NOMO-1 treated with DMSO at 0.1 percent for 48 hours (cell line): ENCODE measurements around the gene NPRL2.
A peak's percentile ranks its signal among the peaks of the same experiment; 100 is the strongest.

ENCODE experiments used
- DNase-seq: peaks from one replicate; lab custom pipeline; 2025; ENCODE audit not compliant: unreplicated experiment; lab: John Stamatoyannopoulos, UW

Gene NPRL2

GRCh38 chr3:50351323-50351697 is 735 bp upstream of the NPRL2 start:
- DNase-seq, result no peak

GRCh38 chr3:50350213-50350526 is 405 bp downstream of the NPRL2 start:
- DNase-seq, result no peak

- DNase-seq, result peak; percentile 70
Measured at GRCh38 chr3:50347187-50347813, 3.3 kb downstream of the NPRL2 start.

GRCh38 chr3:50345586-50346234 is 4.9 kb downstream of the NPRL2 start, which contains the start of gene ZMYND10:
Gene ZMYND10, minus strand, starts transcription at chr3:50345732. Its CDS starts 153 bp downstream, at chr3:50345579.
- DNase-seq, result peak; percentile 39

DNA sequence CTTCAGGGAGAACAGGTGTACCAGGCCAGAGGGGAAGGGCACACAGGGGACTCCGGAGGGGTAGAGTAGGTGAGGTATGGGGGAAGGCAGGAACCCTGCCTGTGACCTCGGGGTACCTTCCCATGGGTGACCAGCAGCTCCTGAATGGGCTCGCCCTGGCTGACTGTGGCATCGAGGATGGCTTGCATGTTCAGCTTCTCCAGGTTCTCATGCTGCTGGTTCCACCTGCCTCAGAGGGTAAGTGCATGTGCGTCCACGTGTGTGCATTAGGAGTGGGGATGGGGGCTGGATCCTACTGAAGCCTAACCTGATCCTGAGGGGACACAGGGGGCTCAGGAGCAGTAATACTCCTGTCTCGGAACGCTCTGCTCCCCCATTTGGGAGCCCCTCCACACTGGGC is 5.6 kb downstream of the NPRL2 start:
- DNase-seq, result no peak

DNA sequence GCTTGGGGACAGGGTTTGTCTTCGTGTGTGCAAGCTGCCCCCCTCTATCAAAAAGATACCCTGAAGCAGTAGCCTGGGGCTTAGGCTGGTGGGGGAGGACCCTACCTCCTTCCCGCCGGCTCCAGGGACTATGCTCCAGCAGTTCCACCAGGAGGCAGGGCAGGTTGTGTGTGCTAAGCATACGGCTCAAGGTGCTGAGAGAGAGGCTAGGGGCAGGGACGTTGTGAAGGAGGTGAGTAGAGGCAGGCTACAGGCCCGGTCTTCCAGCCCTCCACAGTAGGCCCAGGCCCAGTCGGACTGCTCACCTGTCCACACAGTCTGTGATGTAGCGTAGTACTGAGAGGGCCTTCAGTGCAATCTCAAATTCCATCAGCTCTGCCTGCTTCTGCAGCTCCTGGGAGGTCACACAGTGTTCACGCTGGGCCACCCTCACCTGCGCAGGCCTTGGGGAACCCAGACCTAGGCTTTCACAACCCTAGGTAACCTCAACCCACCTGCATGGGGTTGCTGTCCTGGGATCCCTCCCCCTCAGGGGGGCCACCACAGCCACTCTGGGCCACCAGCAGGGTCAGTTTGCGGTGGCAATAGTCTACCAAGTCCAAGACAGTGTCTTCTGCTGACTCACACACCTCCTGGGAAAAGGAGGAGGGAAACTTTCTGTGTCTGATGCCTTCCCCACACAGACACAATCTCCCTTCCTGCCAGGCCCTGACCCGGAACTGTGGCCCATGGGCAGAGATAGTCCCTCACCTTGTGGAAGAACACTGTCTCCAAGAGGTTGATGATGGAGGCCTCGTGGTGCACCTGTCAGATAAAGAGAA is 7.6 kb downstream of the NPRL2 start:
- DNase-seq, result no peak

DNA sequence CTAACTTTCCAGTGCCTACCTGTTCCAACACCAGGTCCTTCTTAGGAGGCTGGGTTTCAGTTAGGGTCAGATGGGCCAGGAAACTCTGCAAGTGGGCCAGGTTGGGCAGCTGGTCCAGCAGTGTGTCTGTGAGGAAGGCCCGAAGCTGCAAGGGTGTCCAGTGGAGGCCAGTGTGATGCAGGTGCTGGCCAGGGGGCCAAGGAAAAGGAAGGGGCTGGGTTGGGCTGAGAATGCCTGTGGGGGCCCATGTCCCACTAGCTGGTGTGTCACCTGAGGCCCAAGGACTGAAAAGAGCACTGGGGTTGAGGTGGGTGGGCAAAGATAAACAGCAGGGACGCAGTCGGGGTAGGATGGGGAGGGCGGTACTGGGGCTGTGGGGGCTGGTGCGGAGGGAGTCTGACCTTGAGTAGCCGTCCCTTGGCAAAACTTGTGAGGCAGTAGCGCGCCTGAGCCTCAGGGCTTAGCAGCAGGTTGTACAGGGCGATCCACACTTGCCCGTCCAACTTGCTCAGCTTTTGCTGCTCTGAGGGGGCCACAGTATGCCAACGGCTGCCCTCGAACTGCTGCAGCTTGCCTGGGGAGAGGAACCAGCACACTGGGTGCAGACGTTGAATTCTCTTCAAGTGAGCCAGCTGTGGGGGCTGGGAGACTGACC is 8.5 kb downstream of the NPRL2 start:
- DNase-seq, result no peak

- no peak for DNase-seq
Measured at GRCh38 chr3:50341537-50341936, 9.0 kb downstream of the NPRL2 start.

DNA sequence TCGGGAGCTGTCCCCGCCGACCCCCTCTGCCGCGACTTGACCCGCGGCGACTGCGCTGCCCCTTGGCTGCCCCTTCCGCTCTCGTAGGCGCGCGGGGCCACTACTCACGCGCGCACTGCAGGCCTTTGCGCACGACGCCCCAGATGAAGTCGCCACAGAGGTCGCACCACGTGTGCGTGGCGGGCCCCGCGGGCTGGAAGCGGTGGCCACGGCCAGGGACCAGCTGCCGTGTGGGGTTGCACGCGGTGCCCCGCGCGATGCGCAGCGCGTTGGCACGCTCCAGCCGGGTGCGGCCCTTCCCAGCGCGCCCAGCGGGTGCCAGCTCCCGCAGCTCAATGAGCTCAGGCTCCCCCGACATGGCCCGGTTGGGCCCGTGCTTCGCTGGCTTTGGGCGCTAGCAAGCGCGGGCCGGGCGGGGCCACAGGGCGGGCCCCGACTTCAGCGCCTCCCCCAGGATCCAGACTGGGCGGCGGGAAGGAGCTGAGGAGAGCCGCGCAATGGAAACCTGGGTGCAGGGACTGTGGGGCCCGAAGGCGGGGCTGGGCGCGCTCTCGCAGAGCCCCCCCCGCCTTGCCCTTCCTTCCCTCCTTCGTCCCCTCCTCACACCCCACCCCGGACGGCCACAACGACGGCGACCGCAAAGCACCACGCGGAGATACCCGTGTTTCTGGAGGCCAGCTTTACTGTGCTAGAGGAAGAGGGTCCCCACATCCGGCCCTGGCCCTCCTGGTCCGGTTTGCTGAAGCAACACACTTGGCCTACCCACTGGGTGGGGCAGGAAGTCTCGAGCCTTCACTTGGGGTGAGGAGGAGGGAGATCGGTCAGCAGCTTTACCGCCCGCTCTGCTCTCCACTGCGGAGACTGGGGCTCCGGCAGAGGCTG is 9.9 kb downstream of the NPRL2 start, which contains the start of gene RASSF1:
TSS of gene RASSF1 (minus strand) at position 389 of the 882 bp plus-strand sequence. CDS start at position 358, 31 bp downstream.
- peak; percentile 98 for DNase-seq

- DNase-seq, result no peak
Measured at GRCh38 chr3:50340147-50340447, 10.5 kb downstream of the NPRL2 start.

DNA sequence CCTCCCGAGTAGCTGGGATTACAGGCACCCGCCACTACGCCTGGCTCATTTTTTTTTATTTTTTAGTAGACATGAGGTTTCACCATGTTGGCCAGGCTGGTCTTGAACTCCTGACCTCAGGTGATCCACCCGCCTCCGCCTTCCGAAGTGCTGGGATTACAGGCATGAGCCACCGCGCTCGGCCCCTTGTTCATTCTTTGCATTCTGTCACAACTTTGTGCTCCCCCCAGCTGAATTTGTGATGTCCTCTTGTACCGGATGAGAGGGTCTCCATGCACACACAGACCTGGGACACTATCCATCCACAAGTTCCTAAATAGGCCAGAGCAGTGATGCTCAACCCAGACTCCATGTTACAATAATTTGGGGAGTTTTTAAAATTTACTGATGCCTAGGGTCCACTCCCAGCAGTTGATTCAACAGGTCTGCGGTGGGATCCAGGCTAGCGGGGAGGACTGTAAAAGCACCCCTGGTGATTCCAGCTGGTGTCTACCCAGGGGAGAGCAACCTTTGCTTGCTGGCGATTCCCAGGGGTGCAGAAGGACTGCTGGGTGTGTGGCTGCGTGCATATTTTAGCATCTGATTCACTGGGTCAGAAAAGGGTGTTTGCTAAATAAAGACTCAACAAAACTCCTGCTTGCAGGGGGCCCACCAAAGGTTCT is 11.0 kb downstream of the NPRL2 start:
- no peak for DNase-seq

GRCh38 chr3:50338965-50339364 is 11.6 kb downstream of the NPRL2 start:
- DNase-seq, result peak; percentile 61

GRCh38 chr3:50337175-50337861 is 13.3 kb downstream of the NPRL2 start:
- peak; percentile 99 for DNase-seq

DNA sequence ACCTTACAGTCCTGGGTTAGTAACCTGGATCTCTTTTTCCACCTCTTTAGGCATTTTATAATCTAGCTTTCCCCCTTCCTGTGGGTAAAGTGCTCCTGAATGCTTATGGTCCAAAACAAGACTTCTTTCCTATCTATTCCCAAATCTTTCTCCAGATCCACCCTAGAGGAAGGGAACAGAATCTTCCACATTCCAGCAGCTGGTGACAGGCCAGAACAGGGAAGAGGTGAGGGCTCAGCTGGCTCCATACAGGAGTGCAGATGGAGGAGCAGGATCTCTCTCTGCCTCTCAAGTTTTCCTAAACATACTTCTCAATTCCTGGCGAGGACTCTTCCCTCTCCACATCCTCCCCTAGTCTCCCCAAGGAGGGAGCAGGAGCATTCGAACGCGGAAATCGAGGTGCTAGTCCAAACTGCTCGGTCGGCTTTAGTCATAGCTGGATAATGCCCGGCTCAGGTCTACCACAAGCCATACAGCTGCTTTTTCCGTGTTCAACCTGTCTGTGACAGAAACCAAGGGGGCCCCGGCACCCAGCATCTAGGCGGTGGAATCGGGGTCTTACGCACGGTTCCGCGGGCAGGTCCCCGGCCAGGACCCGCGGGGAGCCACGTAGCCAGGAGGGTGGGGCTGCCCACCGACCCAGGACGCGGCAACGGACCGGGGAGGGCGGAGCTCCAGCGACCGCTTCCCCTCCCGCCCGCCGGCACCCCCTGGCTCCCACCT is 14.0 kb downstream of the NPRL2 start:
- no peak for DNase-seq

GRCh38 chr3:50334339-50335075 is 16.1 kb downstream of the NPRL2 start:
- DNase-seq, result no peak

DNA sequence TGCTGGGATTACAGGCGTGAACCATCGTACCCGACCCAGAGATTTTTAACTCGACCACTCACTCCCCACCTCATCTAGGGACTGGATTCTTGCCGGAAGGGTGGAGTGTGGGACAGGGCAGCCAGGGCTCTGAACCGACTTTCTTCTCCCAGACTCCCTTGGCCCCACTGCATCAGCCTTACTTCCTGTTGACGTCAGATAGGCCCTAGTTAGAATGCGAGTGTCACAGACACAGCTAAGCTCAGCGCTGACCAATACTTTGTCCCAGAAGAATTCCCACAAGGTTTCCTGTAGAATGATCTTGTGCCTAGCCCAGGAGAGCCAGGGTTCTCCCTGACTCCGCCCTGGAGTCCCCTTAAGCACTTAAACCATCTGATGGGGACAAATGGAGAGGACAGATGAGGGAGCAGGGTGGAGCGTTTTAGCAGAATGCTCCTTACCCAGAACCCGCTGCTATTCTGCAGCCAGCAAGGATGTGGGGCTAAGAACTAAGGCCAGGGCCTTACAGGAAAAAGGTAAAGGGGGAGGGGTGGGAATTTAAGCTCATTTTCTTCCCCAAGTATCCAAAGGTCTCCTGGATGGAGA is 16.7 kb downstream of the NPRL2 start:
- no peak for DNase-seq

DNA sequence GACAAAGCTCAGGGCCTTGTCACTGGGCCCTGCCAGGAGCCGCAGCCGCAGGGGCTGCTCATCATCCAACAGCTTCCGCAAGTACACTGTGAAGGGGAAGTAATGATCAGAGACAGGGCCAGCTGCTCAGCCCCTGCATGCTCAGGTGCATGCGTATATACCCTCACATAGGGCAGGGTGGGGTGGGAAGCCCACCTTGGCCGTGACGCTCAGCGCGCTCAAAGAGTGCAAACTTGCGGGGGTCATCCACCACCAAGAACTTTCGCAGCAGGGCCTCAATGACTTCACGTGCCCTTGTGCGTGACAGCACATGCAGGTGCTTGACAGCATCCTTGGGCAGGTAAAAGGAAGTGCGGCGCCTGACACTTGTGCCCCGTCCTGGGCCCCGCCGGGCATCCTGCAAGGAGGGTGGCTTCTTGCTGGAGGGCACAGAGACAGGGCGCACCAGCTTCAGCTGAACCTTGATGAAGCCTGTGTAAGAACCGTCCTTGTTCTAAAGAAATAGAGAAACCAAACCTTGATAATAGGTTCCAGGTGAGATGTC is 19.1 kb downstream of the NPRL2 start:
- no peak for DNase-seq

DNA sequence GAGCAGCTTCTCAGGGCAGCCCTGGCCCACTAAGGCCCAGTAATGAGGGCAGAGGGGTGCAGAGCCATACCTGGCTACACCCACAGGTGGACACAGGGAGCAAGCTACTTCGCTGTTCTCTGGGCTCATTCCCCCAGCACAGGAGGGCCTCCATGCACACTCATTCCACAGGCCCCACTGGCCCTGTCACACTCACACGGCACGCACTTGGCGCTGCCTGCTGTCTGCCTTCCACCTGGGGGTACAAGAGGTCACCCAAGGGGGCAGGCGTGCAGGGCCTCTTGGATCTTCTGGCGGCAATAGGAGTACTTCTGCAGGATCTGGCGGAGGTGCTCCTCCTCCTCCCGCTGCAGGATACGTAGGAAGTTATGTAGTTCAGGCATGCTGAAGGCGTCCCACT is 20.2 kb downstream of the NPRL2 start:
- DNase-seq, result no peak
